Testis (tissue), 3 donors: ENCODE results near the gene PRKN. TPM values are rescaled to one million over a fixed set of nuclear protein-coding genes. Genes with fewer than 3 reads are reported as not detected.

Source experiments
- DNase-seq: peaks from one replicate; pipeline ENCODE4 v3.0.0-alpha.2; 2019
- H3K27ac ChIP-seq, 2 donors: fragments of 200-600 bp; sonication (generic); one replicate each; pipeline ENCODE4 v1.5.1; 2019
- H3K27me3 ChIP-seq: fragments of 200-600 bp; sonication (generic); one replicate; pipeline ENCODE4 v1.5.1; 2019
- H3K36me3 ChIP-seq: fragments of 200-600 bp; sonication (generic); one replicate; pipeline ENCODE4 v1.5.1; 2017; ENCODE audit warnings: low read depth; ENCODE audit errors: missing control alignments
- H3K4me1 ChIP-seq: fragments of 200-600 bp; sonication (generic); one replicate; pipeline ENCODE4 v1.5.1; 2019
- H3K4me3 ChIP-seq, 2 donors: fragments of 200-600 bp; sonication (generic); one replicate each; pipeline ENCODE4 v1.5.1; 2017 to 2019
- H3K9me3 ChIP-seq: fragments of 200-600 bp; sonication (generic); one replicate; pipeline ENCODE4 v1.5.1; 2017
- CTCF ChIP-seq, 3 experiments: fragments of 450-650 bp in 2 of 3; fragments of 200-600 bp in 1 of 3; sonication (generic) in 1 of 3; IDR thresholded peaks; one replicate each; pipeline ENCODE4 v1.5.1; 2016 to 2019; ENCODE audit warnings: antibody characterized with exemption in 3 of 3, mild to moderate bottlenecking in 2 of 3, moderate library complexity in 1 of 3
- POLR2A ChIP-seq: fragments of 450-650 bp; IDR thresholded peaks from one replicate; pipeline ENCODE4 v1.6.1; 2017; ENCODE audit warnings: antibody characterized with exemption, mild to moderate bottlenecking, moderate library complexity
- WGBS, 2 donors: methylation state at CpG; one replicate each; pipeline ENCODE4 v1.1.5; 2018; 5-methylcytosine and 5-hydroxymethylcytosine counted together
- intact Hi-C: fragments of 100-400 bp; cut with DNase I; formaldehyde crosslinking; loops from one replicate; pipeline ENCODE4 v1.15.1; 2023; ENCODE audit warnings: low total_unique reads
- polyA plus RNA-seq: library from polyadenylated mRNA; stranded (reverse); fragments of 350-450 nt; fragmentation: Illumina TruSeq; extraction: RNeasy Lipid Tissue Mini Kit (QIAGEN cat#74804); gene quantifications from one replicate; pipeline ENCODE4 v1.2.3, GENCODE V29; 2014; ENCODE audit warnings: low read depth, low replicate concordance; ENCODE audit not compliant: insufficient read depth
- total RNA-seq, 2 donors: library from RNA; depleted of rRNA; stranded (reverse); fragments of >200 nt; gene quantifications; one replicate each; pipeline ENCODE4 v1.2.3, GENCODE V29; 2016

The PRKN gene
- total and polyA plus RNA-seq, 3 donors from 2014 or later: 19.1 to 34.5 (median 28.8) TPM

DNA sequence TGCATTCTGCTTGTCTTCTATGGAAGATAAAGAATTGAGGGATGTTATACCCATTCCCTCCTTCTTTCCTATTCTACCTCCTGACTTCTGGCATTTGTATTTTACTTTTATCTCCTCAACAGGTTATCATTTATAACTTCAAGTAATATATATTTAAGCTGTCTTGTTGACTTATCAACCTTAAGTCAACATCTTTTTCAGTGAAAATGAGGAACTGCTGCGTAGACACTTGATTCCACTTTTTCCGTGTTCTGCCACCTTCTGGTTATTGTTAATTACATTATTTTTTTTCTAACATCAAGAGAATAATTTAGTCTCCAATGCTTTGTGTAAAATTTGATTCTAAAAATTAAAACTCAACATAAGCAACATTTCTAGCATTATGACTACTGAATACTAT lies 107.5 kb downstream of the PRKN start:
- no peaks in the 10 kb centered on the region for H3K36me3 ChIP-seq
- H3K4me3 ChIP-seq: no peak overlapping the region
- 92 to 96% methylated on average over 2 of the region's 2 CpGs for WGBS, 2 donors
- H3K9me3 ChIP-seq: no peaks in the 10 kb centered on the region
- intact Hi-C loops: no loop called here
- H3K27ac ChIP-seq: no peak overlapping the region
- no peak for DNase-seq
- no peak for TF ChIP-seq POLR2A
- TF ChIP-seq CTCF (IDR thresholded peaks at IDR 0.05): no peak
- H3K4me1 ChIP-seq: no peaks in the 10 kb centered on the region
- H3K27me3 ChIP-seq: no peaks in the 10 kb centered on the region

GRCh38 chr6:162618448-162619002 lies 109.0 kb downstream of the PRKN start:
- DNase-seq: no peak
- no peak overlapping the region for H3K27ac ChIP-seq
- no peaks in the 10 kb centered on the region for H3K27me3 ChIP-seq
- intact Hi-C loops: no loop called here
- no peaks in the 10 kb centered on the region for H3K9me3 ChIP-seq
- no peak overlapping the region for H3K4me3 ChIP-seq
- 89 to 93% methylated on average over 6 of the region's 6 CpGs for WGBS, 2 donors
- no peaks in the 10 kb centered on the region for H3K36me3 ChIP-seq
- TF ChIP-seq CTCF (IDR thresholded peaks at IDR 0.05) (no peak), POLR2A (no peak)
- H3K4me1 ChIP-seq: no peaks in the 10 kb centered on the region

DNA sequence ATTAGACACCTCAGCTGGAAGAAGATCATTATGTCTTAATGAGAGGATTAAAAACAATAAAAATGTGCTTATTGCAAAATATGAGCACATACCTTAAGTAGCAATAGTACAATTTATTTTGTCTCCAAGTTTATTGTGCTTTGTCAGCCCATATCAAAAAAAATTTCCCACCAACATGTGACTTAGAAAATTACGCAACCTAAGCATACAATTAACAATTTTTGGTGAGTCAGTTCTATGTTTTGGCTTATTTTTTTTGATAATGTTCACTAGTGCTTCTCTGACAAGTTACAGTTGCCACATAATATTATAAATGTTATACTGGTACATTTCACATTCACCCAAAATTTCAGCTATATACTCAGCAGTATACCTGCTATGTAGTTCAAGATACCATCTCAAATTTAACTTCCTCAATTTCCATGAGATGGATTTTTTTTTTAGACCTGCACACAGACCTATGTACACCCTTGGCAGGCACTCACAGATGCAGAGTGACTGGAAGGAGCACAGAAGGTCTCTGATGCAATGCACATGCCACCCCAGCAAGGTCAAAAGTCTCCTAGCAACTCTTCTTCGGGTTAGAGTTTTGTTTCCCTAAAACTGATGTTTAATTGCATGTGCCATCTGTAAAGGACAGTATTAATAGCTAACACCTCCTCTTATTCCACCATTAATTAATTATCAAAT lies 112.4 kb downstream of the PRKN start:
- Histone ChIP-seq H3K4me1 (no peaks in the 10 kb centered on the region), H3K9me3 (no peaks in the 10 kb centered on the region), H3K36me3 (no peaks in the 10 kb centered on the region), H3K4me3 (no peak overlapping the region), H3K27ac (no peak overlapping the region), H3K27me3 (no peaks in the 10 kb centered on the region)
- 74 to 84% methylated on average over 2 of the region's 2 CpGs for WGBS, 2 donors
- intact Hi-C loops: no loop called here
- TF ChIP-seq POLR2A: no peak
- TF ChIP-seq CTCF (IDR thresholded peaks at IDR 0.05): no peak
- DNase-seq: no peak

- intact Hi-C loops: no loop called here
- Histone ChIP-seq H3K4me3 (no peak overlapping the region), H3K9me3 (no peaks in the 10 kb centered on the region), H3K27ac (no peak overlapping the region), H3K27me3 (no peaks in the 10 kb centered on the region), H3K4me1 (no peaks in the 10 kb centered on the region), H3K36me3 (no peaks in the 10 kb centered on the region)
- no peak for DNase-seq
- 89 to 90% methylated on average over 2 of the region's 2 CpGs for WGBS, 2 donors
- TF ChIP-seq CTCF (IDR thresholded peaks at IDR 0.05): no peak
- TF ChIP-seq POLR2A: no peak
Measured at GRCh38 chr6:162613310-162613709, 114.3 kb downstream of the PRKN start.

- H3K27ac ChIP-seq: no peak overlapping the region
- H3K36me3 ChIP-seq: no peaks in the 10 kb centered on the region
- no peaks in the 10 kb centered on the region for H3K4me1 ChIP-seq
- intact Hi-C loops: no loop called here
- no peaks in the 10 kb centered on the region for H3K9me3 ChIP-seq
- H3K4me3 ChIP-seq: no peak overlapping the region
- 67% methylated on average over 4 of the region's 4 CpGs for WGBS, 2 donors
- TF ChIP-seq POLR2A (no peak), CTCF (IDR thresholded peaks at IDR 0.05) (no peak)
- no peaks in the 10 kb centered on the region for H3K27me3 ChIP-seq
- DNase-seq: no peak
Measured at GRCh38 chr6:162612613-162613012, 115.0 kb downstream of the PRKN start.
